Measurements from ENCODE around the gene RMC1.

DNA sequence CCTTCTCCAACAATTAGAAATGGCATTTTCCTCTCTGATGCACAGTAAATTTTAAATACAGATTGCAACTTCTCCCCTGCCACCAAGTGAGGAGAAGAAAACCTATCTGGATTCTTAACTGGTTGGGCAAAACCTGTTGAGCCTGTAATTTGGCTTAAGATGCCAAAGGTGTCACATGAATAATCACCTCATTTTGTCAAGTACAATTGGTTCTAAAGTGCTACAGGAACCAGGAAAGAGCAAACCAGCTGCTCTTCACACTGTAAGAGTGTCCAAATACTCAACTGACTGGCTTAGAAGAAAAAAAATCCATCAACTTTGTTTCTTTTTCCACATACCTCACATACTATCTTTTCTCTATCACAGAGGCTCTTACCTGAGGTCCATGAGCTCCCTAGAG lies 47.6 kb downstream of the RMC1 start:
- TF ChIP-seq, protein P1, sequence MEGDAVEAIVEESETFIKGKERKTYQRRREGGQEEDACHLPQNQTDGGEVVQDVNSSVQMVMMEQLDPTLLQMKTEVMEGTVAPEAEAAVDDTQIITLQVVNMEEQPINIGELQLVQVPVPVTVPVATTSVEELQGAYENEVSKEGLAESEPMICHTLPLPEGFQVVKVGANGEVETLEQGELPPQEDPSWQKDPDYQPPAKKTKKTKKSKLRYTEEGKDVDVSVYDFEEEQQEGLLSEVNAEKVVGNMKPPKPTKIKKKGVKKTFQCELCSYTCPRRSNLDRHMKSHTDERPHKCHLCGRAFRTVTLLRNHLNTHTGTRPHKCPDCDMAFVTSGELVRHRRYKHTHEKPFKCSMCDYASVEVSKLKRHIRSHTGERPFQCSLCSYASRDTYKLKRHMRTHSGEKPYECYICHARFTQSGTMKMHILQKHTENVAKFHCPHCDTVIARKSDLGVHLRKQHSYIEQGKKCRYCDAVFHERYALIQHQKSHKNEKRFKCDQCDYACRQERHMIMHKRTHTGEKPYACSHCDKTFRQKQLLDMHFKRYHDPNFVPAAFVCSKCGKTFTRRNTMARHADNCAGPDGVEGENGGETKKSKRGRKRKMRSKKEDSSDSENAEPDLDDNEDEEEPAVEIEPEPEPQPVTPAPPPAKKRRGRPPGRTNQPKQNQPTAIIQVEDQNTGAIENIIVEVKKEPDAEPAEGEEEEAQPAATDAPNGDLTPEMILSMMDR (IDR thresholded peaks at IDR 0.05), result no peak
- TF ChIP-seq POLR2A (IDR thresholded peaks at IDR 0.05), result no peak
- peak in 2 of 4 donors; percentile 63 to 98 for TF ChIP-seq EP300 (IDR thresholded peaks at IDR 0.05)
- no peak for TF ChIP-seq POLR2AphosphoS5 (IDR thresholded peaks at IDR 0.05)

Measured in upper lobe of left lung (tissue), 4 donors.